HG03575 (cell line): ENCODE measurements around the gene ABLIM2.

Experiments used
- ATAC-seq: cut with Tn5 transposase; IDR thresholded peaks from one replicate; pipeline ENCODE4 v1.9.1; 2021; ENCODE audit not compliant: unreplicated experiment, insufficient number of reproducible peaks, low FRiP score; ENCODE audit errors: extremely low read depth

ABLIM2 gene

GRCh38 chr4:8163026-8163425 lies 4.4 kb upstream of the ABLIM2 start:
- no peak for ATAC-seq

DNA sequence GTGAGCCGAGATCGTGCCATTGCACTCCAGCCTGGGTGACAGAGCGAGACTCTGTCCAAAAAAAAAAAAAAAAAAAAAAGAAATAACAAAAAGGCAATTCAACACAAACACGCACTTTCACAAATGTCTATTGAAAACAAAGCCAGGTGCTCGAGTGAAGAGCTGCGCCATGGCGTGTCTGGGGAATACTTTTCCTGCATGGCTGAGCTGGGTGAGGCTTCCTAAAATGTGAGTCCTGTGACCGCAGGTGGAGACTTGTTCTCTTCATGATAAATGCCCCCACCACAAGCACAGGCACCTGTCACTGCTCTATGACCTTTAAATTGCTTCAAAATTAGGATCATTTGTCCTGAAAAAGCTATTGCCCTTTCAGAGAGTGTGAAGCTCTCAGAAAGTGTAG lies 4.0 kb upstream of the ABLIM2 start:
- ATAC-seq: no peak

- no peak for ATAC-seq
Observed at GRCh38 chr4:8160572-8160971, 2.0 kb upstream of the ABLIM2 start.

- ATAC-seq: no peak
Observed at GRCh38 chr4:8160233-8160560, 1.6 kb upstream of the ABLIM2 start.

DNA sequence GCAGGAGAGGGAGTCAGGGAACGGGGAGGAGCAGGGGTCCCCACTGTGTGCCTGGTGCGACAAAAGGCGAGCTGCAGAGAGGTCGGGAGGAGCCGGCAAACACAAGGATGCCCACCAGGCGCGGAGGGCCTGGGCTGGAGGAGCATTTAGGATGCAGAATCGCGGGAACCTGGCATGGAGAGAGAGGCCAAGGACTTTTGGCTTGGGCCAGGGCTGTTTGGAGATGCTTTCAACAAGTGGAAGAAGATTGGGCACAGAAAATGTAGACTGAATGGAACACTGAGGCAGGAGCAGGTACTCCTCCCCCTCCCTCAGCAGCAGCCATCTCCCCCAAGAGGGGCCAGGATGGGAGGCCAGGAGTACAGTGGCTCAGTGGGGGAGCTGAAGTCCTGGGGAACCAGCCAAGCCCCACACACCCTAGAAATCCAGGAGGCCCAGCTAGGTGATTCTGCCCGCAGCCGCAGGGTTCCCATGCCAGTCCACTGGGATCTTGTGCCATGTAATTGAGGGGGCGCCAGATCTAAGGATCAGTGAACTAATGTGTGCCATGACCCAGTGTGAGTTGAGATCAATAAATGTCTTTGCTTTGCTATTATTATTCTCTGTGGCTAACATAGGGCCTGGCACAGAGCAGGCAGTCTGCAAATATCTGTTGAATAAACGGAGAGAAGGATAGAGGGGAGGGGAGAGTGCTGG lies 1.1 kb upstream of the ABLIM2 start:
- no peak for ATAC-seq

DNA sequence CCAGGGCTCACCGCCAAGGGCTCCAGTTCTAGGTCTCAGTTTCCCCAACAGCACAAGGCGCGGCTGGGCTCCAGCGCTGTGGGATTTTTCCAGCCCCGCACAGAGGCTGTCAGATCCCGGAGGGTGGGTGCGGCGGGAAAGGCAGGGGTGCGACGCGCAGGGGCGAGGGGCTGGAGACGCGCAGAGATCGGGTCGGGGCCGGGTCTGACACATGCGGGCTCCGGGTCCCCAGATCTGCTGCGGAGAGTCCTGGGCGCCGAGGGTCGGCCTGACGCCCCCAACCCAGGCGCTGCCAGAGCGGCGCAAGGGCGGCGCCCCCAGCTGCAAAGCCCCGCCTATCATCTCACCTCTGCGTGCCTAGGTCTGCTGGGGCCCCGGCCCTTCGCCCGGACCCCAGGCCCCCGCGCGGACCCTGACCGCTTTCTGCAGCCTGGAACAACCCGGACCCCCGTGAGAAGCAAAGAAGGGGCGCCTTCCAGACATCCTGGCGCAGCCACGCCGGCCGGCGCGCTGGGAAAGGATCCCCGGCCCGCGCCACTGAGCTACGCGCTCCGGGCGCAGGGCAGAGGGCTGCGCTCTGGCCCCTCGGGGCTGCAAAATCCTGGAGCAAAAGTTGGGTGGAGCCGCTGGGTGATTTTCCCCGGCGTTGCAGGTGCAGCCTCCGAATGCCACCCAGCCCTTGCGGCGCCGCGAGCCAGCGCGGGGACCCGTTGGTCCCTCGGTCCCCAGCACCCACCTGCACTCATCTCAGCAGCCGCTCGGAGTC lies 486 bp downstream of the ABLIM2 start:
- no peak for ATAC-seq

DNA sequence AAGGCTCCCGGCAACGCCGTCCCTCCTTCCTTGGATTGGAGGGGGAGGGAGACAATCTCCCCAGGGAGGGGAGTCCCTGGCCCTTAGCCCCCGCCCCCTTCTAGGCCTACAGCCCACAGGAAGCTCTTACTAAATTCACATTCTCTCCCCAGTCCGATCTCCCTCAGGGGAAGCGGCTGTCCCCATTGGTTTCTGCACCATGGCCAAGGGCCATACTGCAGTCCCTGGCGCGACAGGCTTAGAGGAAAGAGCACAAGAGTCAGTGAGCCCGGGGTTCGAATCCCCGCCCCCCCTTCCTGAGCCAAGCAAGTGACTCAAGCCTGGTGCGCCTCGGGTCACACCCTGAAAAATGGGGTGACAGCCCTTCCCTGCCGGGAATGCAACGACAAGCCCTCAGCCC lies 1.1 kb downstream of the ABLIM2 start:
- ATAC-seq: no peak

- ATAC-seq: no peak
Observed at GRCh38 chr4:8156617-8157016, 2.0 kb downstream of the ABLIM2 start.

GRCh38 chr4:8155660-8156421 lies 2.8 kb downstream of the ABLIM2 start:
- ATAC-seq: no peak

DNA sequence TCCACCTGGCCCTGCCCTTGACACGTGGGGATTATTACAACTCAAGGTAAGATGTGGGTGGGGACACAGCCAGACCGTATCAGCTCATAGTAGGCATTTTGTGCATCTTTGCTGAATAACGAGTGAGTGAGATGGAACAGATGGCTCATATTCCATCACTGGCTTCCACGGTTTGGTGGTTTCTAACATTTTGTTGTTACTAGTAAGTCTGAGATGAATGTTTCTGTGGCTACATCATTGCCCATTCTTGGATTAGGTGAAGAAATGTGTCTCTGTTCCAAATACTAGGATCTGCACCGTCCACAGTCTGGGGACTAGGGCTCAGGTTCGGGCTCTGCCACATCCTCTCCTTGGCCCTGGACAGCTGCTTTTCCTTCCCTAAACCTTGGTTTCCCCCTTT lies 3.6 kb downstream of the ABLIM2 start:
- no peak for ATAC-seq

DNA sequence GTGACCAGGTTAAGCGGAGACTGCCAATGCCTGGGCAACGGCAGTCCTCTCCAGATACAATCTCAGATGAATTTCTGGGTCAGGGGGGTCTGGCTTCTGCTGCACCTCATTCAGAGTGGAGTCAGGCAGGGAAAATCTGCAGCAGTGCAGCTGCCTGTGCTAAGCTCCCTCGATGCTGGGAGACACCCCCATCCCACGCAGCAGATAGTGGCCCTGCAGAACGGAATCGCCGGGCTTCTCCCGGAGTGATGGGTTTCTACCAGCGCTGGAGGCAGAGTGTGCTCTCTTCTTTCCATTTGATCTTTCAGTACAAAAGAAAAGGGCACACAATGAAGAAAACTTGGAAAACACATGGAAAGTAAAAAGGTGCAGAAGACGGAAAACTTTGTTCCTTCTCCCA lies 5.2 kb downstream of the ABLIM2 start:
- ATAC-seq: no peak

DNA sequence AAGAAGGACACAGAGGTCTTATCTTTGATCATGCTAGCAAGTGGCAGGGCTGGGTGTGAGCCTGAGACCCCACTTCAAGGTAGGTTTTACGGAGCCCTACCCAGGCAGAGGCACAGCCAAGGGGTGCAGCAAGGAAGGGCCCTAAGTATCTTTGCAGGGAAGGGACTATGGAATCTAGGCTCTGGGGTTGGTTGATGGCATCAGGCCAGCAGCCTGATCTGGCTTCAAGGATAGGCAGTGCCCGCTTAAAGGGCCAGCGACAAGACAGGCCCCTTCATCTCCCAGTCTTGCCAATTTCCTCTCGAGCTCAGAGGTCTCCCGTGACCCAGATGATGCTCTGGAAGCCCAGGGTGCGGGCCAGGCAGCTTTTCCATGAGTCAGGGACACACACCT lies 5.8 kb downstream of the ABLIM2 start:
- no peak for ATAC-seq

- no peak for ATAC-seq
Observed at GRCh38 chr4:8152090-8152864, 6.3 kb downstream of the ABLIM2 start.

DNA sequence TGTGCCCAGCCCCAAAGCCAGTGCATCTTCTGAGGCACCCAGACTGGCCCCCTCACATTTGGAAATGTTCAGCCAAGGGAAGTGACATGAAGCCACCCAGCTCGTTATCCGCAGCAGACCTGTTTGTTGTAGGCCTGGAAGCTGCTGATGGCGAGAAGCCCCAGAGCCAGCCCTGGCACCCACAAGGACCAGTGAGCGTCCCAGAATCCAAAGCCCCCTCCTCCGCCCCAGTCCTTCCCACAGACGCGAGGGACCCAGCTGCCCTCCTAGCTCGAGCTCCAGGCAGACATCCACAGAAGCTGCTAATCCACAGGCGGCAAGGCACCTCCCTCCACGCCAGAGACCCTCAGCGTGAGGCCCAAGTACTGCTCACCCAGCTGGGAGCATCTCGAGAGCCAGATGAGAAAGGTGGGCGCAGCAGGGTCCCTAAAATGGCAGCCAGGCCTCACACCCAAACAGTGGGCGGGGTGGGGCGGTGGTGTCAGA lies 7.4 kb downstream of the ABLIM2 start:
- ATAC-seq: no peak

DNA sequence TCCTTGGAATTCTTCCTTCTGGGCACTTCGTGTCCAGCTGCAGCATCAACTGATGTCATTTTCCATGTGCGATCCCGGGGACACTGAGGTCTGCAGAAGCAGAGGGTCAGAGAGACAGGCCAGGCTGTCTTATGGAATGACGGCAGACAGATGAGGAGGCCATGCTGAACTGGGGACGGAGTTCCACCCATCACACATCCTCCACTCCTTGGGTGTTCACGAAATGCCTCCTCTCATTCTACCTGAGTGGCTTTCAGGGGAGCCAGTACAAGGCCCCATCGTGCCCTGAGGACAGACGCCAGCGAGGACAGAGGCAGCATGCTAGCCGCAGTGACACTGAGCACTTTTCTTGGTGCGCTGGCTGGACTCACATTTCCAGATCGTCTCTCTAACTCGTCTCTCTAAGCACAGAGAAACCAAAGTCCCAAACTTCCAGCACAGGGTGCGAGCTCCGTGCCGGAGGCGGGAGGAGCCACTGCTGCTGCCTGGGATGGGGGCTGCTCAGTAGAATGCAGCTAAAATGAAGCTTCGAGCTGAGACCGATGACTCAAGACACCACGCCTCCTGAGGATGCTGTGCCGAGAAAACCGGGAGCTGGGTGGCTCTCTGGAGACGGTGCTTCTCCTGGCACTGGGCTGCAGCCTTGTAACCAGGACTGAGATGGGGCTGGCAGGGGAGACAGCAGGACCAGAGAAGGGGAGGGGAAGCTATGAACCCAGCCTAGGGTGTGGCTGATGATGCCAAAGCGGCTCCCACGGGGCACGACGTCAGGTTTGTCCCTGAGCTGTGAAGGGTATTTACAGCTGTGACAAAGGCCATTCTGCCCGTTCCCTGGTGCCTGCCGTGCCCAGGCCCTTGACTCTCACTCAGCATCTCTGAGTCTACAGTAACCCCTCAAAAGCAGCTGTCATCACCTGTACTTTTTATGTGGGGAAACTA lies 8.2 kb downstream of the ABLIM2 start:
- no peak for ATAC-seq

GRCh38 chr4:8149664-8150063 lies 8.9 kb downstream of the ABLIM2 start:
- ATAC-seq: no peak

GRCh38 chr4:8148785-8149435 lies 9.7 kb downstream of the ABLIM2 start:
- no peak for ATAC-seq

GRCh38 chr4:8148159-8148558 lies 10.5 kb downstream of the ABLIM2 start:
- ATAC-seq: no peak
